ENCODE measurements around the gene CDC42BPA.

CDC42BPA gene

DNA sequence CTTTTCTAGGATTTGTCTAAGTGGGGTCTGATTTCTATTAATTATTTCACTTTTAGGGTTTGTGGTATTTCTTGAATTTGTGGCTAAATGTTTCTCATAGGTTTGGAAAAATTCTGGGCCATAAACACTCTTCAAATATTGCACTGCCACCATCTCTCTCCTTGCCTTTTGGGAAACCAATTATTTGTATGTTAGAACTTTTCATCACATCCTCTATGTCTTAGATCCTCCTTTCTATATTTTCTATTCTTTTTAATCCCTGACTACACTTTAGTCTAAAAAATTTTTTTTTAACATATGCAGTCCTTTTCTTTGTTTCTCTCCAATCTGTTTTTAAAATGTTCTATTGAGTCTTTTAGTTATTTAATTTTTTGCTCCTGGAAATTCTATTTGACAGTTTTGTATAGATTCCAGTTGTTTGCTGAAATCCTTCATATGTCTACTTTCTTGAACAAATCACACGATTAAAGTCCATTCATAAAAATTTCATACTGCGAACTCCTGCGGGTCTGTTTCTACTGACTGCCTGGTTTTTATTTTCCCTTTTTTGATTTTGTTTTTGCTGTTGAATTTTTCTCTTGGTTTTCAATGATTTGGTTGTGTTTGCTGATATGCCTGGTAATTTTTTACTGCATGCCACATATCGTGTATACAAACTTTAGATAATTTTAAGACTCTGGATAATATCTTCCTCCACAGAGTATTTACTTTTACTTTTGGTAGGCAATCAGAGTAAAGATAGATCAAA is 235.1 kb downstream of the CDC42BPA start:
- TF ChIP-seq, protein P1, sequence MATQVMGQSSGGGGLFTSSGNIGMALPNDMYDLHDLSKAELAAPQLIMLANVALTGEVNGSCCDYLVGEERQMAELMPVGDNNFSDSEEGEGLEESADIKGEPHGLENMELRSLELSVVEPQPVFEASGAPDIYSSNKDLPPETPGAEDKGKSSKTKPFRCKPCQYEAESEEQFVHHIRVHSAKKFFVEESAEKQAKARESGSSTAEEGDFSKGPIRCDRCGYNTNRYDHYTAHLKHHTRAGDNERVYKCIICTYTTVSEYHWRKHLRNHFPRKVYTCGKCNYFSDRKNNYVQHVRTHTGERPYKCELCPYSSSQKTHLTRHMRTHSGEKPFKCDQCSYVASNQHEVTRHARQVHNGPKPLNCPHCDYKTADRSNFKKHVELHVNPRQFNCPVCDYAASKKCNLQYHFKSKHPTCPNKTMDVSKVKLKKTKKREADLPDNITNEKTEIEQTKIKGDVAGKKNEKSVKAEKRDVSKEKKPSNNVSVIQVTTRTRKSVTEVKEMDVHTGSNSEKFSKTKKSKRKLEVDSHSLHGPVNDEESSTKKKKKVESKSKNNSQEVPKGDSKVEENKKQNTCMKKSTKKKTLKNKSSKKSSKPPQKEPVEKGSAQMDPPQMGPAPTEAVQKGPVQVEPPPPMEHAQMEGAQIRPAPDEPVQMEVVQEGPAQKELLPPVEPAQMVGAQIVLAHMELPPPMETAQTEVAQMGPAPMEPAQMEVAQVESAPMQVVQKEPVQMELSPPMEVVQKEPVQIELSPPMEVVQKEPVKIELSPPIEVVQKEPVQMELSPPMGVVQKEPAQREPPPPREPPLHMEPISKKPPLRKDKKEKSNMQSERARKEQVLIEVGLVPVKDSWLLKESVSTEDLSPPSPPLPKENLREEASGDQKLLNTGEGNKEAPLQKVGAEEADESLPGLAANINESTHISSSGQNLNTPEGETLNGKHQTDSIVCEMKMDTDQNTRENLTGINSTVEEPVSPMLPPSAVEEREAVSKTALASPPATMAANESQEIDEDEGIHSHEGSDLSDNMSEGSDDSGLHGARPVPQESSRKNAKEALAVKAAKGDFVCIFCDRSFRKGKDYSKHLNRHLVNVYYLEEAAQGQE (IDR thresholded peaks at IDR 0.05; ENCODE audit: insufficient read depth in 1 of 2, low read depth in 2 of 2, low read length in 2 of 2), result no peak
- TF ChIP-seq FOXP2 (optimal IDR thresholded peaks at IDR 0.05; ENCODE audit: borderline replicate concordance, extremely low read depth, extremely low read length, insufficient read depth) (no peak), SIN3A (IDR thresholded peaks at IDR 0.05; ENCODE audit: borderline replicate concordance, insufficient read depth, low read length) (no peak), POLR2AphosphoS5 (IDR thresholded peaks at IDR 0.05; ENCODE audit: low read depth, low read length) (no peak), TAF1 (IDR thresholded peaks at IDR 0.05; ENCODE audit: borderline replicate concordance, insufficient read depth, low read length) (no peak)

DNA sequence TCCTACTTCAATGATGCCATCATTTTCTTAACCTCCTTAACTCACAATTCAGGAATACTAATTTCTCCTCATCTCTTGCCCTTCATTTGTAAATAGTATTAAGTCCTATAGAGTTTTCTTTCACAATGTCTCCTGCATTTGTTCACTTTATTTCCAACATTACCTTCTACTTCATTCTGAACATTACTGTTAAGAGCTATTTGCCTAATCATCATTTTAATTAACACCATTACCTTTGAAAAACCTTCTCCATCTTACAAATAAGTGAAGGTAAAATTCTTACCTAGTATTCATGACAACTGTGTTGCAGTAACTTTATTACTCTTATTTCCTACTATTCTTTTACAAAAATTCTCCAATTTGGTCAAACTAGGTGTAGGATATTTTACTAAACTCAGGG is 240.5 kb downstream of the CDC42BPA start:
- TF ChIP-seq POLR2AphosphoS5 (IDR thresholded peaks at IDR 0.05; ENCODE audit: low read depth, low read length) (no peak), FOXP2 (optimal IDR thresholded peaks at IDR 0.05; ENCODE audit: borderline replicate concordance, extremely low read depth, extremely low read length, insufficient read depth) (no peak), TAF1 (IDR thresholded peaks at IDR 0.05; ENCODE audit: borderline replicate concordance, insufficient read depth, low read length) (no peak), SIN3A (IDR thresholded peaks at IDR 0.05; ENCODE audit: borderline replicate concordance, insufficient read depth, low read length) (no peak)
- TF ChIP-seq, protein P1 (IDR thresholded peaks at IDR 0.05; ENCODE audit: insufficient read depth in 1 of 2, low read depth in 2 of 2, low read length in 2 of 2), result no peak

DNA sequence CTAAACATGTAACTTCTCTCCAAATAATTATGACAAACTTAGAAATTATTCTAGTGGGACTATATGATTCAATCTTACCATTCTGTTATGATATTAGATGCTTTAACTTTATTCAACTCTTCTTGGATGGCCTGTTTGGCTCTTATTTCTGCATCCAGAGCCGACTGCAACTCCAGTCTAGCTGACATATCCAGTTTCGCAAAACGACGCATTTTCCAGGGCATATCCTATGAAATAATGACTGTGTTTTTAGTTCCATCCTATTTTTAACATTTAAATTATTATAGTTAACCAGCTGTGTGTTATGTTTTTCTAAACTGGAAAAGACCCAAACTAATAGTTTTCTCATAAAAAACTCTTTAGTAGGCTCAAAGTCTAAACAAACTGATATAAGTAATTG is 244.5 kb downstream of the CDC42BPA start:
- no peak for TF ChIP-seq FOXP2 (optimal IDR thresholded peaks at IDR 0.05; ENCODE audit: borderline replicate concordance, extremely low read depth, extremely low read length, insufficient read depth)
- TF ChIP-seq, protein P1 (IDR thresholded peaks at IDR 0.05; ENCODE audit: insufficient read depth in 1 of 2, low read depth in 2 of 2, low read length in 2 of 2), result no peak
- TF ChIP-seq POLR2AphosphoS5 (IDR thresholded peaks at IDR 0.05; ENCODE audit: low read depth, low read length), result no peak
- TF ChIP-seq SIN3A (IDR thresholded peaks at IDR 0.05; ENCODE audit: borderline replicate concordance, insufficient read depth, low read length), result no peak
- no peak for TF ChIP-seq TAF1 (IDR thresholded peaks at IDR 0.05; ENCODE audit: borderline replicate concordance, insufficient read depth, low read length)

DNA sequence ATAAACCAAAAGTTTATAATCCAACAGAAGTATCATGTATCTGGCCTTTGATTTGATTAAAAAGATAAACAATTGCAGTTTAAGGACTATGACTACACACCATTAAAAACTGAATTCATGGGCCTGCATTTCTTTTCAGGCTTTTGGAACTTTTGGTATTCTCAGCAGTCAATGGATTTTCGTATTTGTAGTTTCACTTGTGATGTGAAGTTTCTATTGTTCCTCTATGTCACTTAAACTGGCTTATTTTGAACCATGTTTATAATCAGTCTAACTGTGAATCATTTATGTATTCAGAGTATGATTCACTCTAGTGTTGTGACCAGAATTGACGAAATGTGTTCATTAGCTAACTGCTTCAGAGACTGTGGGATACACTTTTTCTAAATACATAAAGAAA is 245.3 kb downstream of the CDC42BPA start:
- TF ChIP-seq, protein P1 (IDR thresholded peaks at IDR 0.05; ENCODE audit: insufficient read depth in 1 of 2, low read depth in 2 of 2, low read length in 2 of 2), result no peak
- TF ChIP-seq TAF1 (IDR thresholded peaks at IDR 0.05; ENCODE audit: borderline replicate concordance, insufficient read depth, low read length), result no peak
- TF ChIP-seq FOXP2 (optimal IDR thresholded peaks at IDR 0.05; ENCODE audit: borderline replicate concordance, extremely low read depth, extremely low read length, insufficient read depth), result no peak
- TF ChIP-seq POLR2AphosphoS5 (IDR thresholded peaks at IDR 0.05; ENCODE audit: low read depth, low read length), result no peak
- no peak for TF ChIP-seq SIN3A (IDR thresholded peaks at IDR 0.05; ENCODE audit: borderline replicate concordance, insufficient read depth, low read length)
